ENCODE data around the gene H1-8.

The H1-8 gene

GRCh38 chr3:129596194-129597086 is 53.5 kb downstream of the H1-8 start:
- peak; percentile 29 for DNase-seq

- DNase-seq, result no peak
These were observed 54.4 kb downstream of the H1-8 start for GRCh38 chr3:129597087-129597999.

- peak; percentile 51 for DNase-seq
These were observed 55.0 kb downstream of the H1-8 start for GRCh38 chr3:129598000-129598381.

GRCh38 chr3:129598484-129598883 is 55.5 kb downstream of the H1-8 start:
- no peak for DNase-seq

- no peak for DNase-seq
These were observed 56.1 kb downstream of the H1-8 start for GRCh38 chr3:129599073-129599472.

- no peak for DNase-seq
These were observed 56.6 kb downstream of the H1-8 start for GRCh38 chr3:129599607-129600006.

- no peak for DNase-seq
These were observed 57.4 kb downstream of the H1-8 start for GRCh38 chr3:129600348-129600747.

All from NCI-H82 (cell line).